PFSK-1 (cell line): ENCODE measurements around the gene HSF2BP.

Experiments used
- FOXP2 ChIP-seq: optimal IDR thresholded peaks from 2 replicates; pipeline ENCODE3; 2011; ENCODE audit warnings: borderline replicate concordance, control low read depth, inconsistent platforms; ENCODE audit not compliant: insufficient read depth; ENCODE audit errors: extremely low read length, extremely low read depth
- POLR2AphosphoS5 ChIP-seq: IDR thresholded peaks from 2 replicates; pipeline ENCODE4 v1.6.1; 2012; ENCODE audit warnings: low read depth, mild to moderate bottlenecking, control low read depth, low read length, moderate library complexity
- TAF1 ChIP-seq: IDR thresholded peaks from 2 replicates; pipeline ENCODE4 v1.6.1; 2012; ENCODE audit warnings: low read length, control low read depth, borderline replicate concordance; ENCODE audit not compliant: insufficient read depth
- TF ChIP-seq, protein P1 (sequence below), 2 experiments: IDR thresholded peaks; 2 replicates each; pipeline versions ENCODE4 v1.6.1 to v1.8.0; 2011 to 2012; ENCODE audit warnings: low read depth in 2 of 2, low read length in 2 of 2, control low read depth in 1 of 2, inconsistent platforms in 1 of 2, mild to moderate bottlenecking in 1 of 2, moderate library complexity in 1 of 2; ENCODE audit not compliant: insufficient read depth in 1 of 2

DNA sequence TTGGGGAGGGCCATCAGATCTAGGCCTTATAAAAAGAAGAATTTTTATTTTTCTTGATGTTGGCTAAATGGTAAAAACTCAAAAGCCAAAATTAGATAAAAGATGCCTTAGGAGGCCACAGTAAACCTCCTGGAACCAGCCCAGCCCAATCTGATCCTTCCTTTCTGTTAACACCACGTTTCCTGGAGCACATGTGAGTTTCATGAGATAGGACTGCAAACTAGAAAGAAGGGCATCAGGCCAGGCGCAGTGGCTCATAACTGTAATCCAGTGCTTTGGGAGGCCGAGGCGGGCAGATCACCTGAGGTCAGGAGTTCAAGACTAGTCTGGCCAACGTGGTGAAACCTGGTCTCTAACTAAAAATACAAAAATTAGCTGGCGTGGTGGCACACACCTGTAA is 6.7 kb downstream of the HSF2BP start:
- TF ChIP-seq, protein P1, sequence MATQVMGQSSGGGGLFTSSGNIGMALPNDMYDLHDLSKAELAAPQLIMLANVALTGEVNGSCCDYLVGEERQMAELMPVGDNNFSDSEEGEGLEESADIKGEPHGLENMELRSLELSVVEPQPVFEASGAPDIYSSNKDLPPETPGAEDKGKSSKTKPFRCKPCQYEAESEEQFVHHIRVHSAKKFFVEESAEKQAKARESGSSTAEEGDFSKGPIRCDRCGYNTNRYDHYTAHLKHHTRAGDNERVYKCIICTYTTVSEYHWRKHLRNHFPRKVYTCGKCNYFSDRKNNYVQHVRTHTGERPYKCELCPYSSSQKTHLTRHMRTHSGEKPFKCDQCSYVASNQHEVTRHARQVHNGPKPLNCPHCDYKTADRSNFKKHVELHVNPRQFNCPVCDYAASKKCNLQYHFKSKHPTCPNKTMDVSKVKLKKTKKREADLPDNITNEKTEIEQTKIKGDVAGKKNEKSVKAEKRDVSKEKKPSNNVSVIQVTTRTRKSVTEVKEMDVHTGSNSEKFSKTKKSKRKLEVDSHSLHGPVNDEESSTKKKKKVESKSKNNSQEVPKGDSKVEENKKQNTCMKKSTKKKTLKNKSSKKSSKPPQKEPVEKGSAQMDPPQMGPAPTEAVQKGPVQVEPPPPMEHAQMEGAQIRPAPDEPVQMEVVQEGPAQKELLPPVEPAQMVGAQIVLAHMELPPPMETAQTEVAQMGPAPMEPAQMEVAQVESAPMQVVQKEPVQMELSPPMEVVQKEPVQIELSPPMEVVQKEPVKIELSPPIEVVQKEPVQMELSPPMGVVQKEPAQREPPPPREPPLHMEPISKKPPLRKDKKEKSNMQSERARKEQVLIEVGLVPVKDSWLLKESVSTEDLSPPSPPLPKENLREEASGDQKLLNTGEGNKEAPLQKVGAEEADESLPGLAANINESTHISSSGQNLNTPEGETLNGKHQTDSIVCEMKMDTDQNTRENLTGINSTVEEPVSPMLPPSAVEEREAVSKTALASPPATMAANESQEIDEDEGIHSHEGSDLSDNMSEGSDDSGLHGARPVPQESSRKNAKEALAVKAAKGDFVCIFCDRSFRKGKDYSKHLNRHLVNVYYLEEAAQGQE (IDR thresholded peaks at IDR 0.05; ENCODE audit: insufficient read depth in 1 of 2, low read depth in 2 of 2, low read length in 2 of 2) = no peak
- TF ChIP-seq TAF1 = no peak
- TF ChIP-seq POLR2AphosphoS5 = no peak
- no peak for TF ChIP-seq FOXP2
